Adrenal gland (tissue), 5 donors: ENCODE measurements around the gene LAG3.

Experiments used
- POLR2A ChIP-seq, 2 donors: fragments of 450-650 bp; IDR thresholded peaks; one replicate each; pipeline ENCODE4 v1.6.1; 2017; ENCODE audit warnings: antibody characterized with exemption in 2 of 2, mild to moderate bottlenecking in 2 of 2, moderate library complexity in 1 of 2
- TF ChIP-seq, protein P1 (sequence below), 6 experiments: fragments of 450-650 bp in 4 of 6; fragments of 200-600 bp in 2 of 6; sonication (generic) in 1 of 6; IDR thresholded peaks; 1 replicate in 5 of 6; 2 replicates in 1 of 6; pipeline versions ENCODE4 v1.5.1 to v1.8.0; 2016 to 2021; ENCODE audit warnings: antibody characterized with exemption in 6 of 6, mild to moderate bottlenecking in 2 of 6, moderate library complexity in 1 of 6
- donor health status: DM: no; HTN: no; CAD: no.

DNA sequence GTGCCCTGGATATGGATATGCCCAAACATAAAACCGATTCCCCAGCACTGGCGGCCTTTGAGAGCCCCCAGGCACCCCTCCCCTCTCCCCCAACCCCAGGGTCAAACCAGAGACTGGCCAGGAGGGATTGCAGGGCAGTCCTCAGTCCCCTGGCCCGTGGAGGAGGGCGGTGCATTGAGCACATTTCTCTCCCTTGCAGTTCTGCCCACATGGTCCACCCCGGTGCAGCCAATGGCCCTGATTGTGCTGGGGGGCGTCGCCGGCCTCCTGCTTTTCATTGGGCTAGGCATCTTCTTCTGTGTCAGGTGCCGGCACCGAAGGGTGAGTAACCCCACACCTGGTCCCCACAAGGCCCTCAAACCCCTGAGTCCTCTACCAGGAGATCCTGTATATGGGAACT lies 45.9 kb downstream of the LAG3 start:
- no peak for TF ChIP-seq POLR2A (IDR thresholded peaks at IDR 0.05)
- TF ChIP-seq, protein P1, sequence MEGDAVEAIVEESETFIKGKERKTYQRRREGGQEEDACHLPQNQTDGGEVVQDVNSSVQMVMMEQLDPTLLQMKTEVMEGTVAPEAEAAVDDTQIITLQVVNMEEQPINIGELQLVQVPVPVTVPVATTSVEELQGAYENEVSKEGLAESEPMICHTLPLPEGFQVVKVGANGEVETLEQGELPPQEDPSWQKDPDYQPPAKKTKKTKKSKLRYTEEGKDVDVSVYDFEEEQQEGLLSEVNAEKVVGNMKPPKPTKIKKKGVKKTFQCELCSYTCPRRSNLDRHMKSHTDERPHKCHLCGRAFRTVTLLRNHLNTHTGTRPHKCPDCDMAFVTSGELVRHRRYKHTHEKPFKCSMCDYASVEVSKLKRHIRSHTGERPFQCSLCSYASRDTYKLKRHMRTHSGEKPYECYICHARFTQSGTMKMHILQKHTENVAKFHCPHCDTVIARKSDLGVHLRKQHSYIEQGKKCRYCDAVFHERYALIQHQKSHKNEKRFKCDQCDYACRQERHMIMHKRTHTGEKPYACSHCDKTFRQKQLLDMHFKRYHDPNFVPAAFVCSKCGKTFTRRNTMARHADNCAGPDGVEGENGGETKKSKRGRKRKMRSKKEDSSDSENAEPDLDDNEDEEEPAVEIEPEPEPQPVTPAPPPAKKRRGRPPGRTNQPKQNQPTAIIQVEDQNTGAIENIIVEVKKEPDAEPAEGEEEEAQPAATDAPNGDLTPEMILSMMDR (IDR thresholded peaks at IDR 0.05) = no peak
